ENCODE data around the gene SND1.

DNA sequence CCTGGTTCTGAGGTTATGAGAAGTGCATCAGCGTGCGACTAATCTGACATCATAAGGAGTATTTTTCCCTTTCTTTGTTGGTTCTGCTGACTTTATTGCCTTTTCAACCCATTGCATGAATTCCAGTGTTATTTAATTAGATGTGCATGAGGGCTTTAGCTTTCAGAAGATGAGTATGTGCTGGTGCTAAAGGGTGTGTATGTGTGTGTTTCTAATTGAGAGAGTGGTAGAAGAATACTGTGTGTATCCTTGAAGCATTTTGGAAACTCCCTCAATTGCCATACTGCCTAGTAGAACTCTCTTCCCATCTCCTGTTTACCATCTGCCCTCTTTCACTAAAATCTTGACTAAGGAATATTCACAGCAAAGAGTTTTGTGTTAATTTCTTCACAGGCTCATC lies 158.1 kb downstream of the SND1 start:
- TF ChIP-seq PPARA (CRISPR knock-in tag; IDR thresholded peaks at IDR 0.05; ENCODE audit: borderline replicate concordance) (no peak), ZNF565 (CRISPR knock-in tag; conservative IDR thresholded peaks at IDR 0.05; ENCODE audit: low read depth) (no peak)
